ENCODE data around the gene C4orf54. TPM values are rescaled to one million over a fixed set of nuclear protein-coding genes. Genes with fewer than 3 reads are reported as not detected.

The C4orf54 gene
- total RNA-seq, 1 experiment from 2014 or later, result 0.08 TPM

GRCh38 chr4:99635601-99636000 is 22.0 kb downstream of the C4orf54 start:
- in situ Hi-C loops (cut with HindIII; ENCODE audit: low pct_unique_long_range_greater_than_20kb, low sequenced_read_pairs), result no loop called here

GRCh38 chr4:99634742-99635360 is 22.8 kb downstream of the C4orf54 start:
- in situ Hi-C loops (cut with HindIII; ENCODE audit: low pct_unique_long_range_greater_than_20kb, low sequenced_read_pairs), result no loop called here
- DNase-seq (ENCODE audit: low read depth, low spot score), result no peak

More at GRCh38 chr4:99635601-99636000, 22.0 kb downstream of the C4orf54 start:
- no peak for DNase-seq (ENCODE audit: low read depth, low spot score)

GRCh38 chr4:99633772-99634171 is 23.9 kb downstream of the C4orf54 start:
- no peak for DNase-seq (ENCODE audit: low read depth, low spot score)
- in situ Hi-C loops (cut with HindIII; ENCODE audit: low pct_unique_long_range_greater_than_20kb, low sequenced_read_pairs), result no loop called here

GRCh38 chr4:99630857-99631360 is 26.7 kb downstream of the C4orf54 start:
- DNase-seq (ENCODE audit: low read depth, low spot score), result no peak
- in situ Hi-C loops (cut with HindIII; ENCODE audit: low pct_unique_long_range_greater_than_20kb, low sequenced_read_pairs), result no loop called here

- no peak for DNase-seq (ENCODE audit: low read depth, low spot score)
Observed at GRCh38 chr4:99629962-99630554, 27.6 kb downstream of the C4orf54 start.

GRCh38 chr4:99628040-99628439 is 29.6 kb downstream of the C4orf54 start:
- no peak for DNase-seq (ENCODE audit: low read depth, low spot score)
- in situ Hi-C loops (cut with HindIII; ENCODE audit: low pct_unique_long_range_greater_than_20kb, low sequenced_read_pairs), result no loop called here

More at GRCh38 chr4:99629962-99630554, 27.6 kb downstream of the C4orf54 start:
- in situ Hi-C loops (cut with HindIII; ENCODE audit: low pct_unique_long_range_greater_than_20kb, low sequenced_read_pairs), result no loop called here

- in situ Hi-C loops (cut with HindIII; ENCODE audit: low pct_unique_long_range_greater_than_20kb, low sequenced_read_pairs), result no loop called here
- DNase-seq (ENCODE audit: low read depth, low spot score), result no peak
Observed at GRCh38 chr4:99625369-99625768, 32.3 kb downstream of the C4orf54 start.

- DNase-seq (ENCODE audit: low read depth, low spot score), result no peak
- in situ Hi-C loops (cut with HindIII; ENCODE audit: low pct_unique_long_range_greater_than_20kb, low sequenced_read_pairs), result no loop called here
Observed at GRCh38 chr4:99624141-99624719, 33.4 kb downstream of the C4orf54 start.

- in situ Hi-C loops (cut with HindIII; ENCODE audit: low pct_unique_long_range_greater_than_20kb, low sequenced_read_pairs), result no loop called here
- no peak for DNase-seq (ENCODE audit: low read depth, low spot score)
Observed at GRCh38 chr4:99622341-99622740, 35.3 kb downstream of the C4orf54 start.

- no peak for DNase-seq (ENCODE audit: low read depth, low spot score)
- in situ Hi-C loops (cut with HindIII; ENCODE audit: low pct_unique_long_range_greater_than_20kb, low sequenced_read_pairs), result no loop called here
Observed at GRCh38 chr4:99617374-99617773, 40.3 kb downstream of the C4orf54 start.

GRCh38 chr4:99615170-99615820 is 42.3 kb downstream of the C4orf54 start:
- in situ Hi-C loops (cut with HindIII; ENCODE audit: low pct_unique_long_range_greater_than_20kb, low sequenced_read_pairs), result no loop called here
- DNase-seq (ENCODE audit: low read depth, low spot score), result peak; percentile 34

GRCh38 chr4:99614491-99614890 is 43.1 kb downstream of the C4orf54 start:
- DNase-seq (ENCODE audit: low read depth, low spot score), result peak; percentile 7
- in situ Hi-C loops (cut with HindIII; ENCODE audit: low pct_unique_long_range_greater_than_20kb, low sequenced_read_pairs), result no loop called here

GRCh38 chr4:99612704-99613103 is 44.9 kb downstream of the C4orf54 start:
- in situ Hi-C loops (cut with HindIII; ENCODE audit: low pct_unique_long_range_greater_than_20kb, low sequenced_read_pairs), result no loop called here

GRCh38 chr4:99612281-99612680 is 45.3 kb downstream of the C4orf54 start:
- in situ Hi-C loops (cut with HindIII; ENCODE audit: low pct_unique_long_range_greater_than_20kb, low sequenced_read_pairs), result no loop called here
- no peak for DNase-seq (ENCODE audit: low read depth, low spot score)

More at GRCh38 chr4:99612704-99613103, 44.9 kb downstream of the C4orf54 start:
- no peak for DNase-seq (ENCODE audit: low read depth, low spot score)

GRCh38 chr4:99610605-99611175 is 46.9 kb downstream of the C4orf54 start:
- no peak for DNase-seq (ENCODE audit: low read depth, low spot score)
- in situ Hi-C loops (cut with HindIII; ENCODE audit: low pct_unique_long_range_greater_than_20kb, low sequenced_read_pairs), result no loop called here

GRCh38 chr4:99608417-99608816 is 49.2 kb downstream of the C4orf54 start:
- in situ Hi-C loops (cut with HindIII; ENCODE audit: low pct_unique_long_range_greater_than_20kb, low sequenced_read_pairs), result no loop called here
- DNase-seq (ENCODE audit: low read depth, low spot score), result no peak

All from SK-MEL-5 (cell line).